H1 (cell line): Measurements from ENCODE around the gene HOXA6. TPM values are rescaled to one million over a fixed set of nuclear protein-coding genes. Genes with fewer than 3 reads are reported as not detected.

Experiments used
- EGR1 ChIP-seq: IDR thresholded peaks from 2 replicates; pipeline ENCODE4 v1.6.1; 2011; ENCODE audit warnings: low read depth, low read length, borderline replicate concordance
- EZH2 ChIP-seq: fragments of 200-600 bp; sonication (generic); IDR thresholded peaks from 2 replicates; pipeline ENCODE4 v1.7.1; 2012; ENCODE audit warnings: low read depth, mild to moderate bottlenecking, moderate library complexity, low read length, inconsistent platforms; ENCODE audit not compliant: severe bottlenecking
- HDAC2 ChIP-seq, 2 experiments: fragments of 300-600 bp in 1 of 2; sonication (generic) in 1 of 2; IDR thresholded peaks; 2 replicates each; pipeline ENCODE4 v1.6.1; 2011 to 2012; ENCODE audit warnings: low read depth in 2 of 2, low read length in 2 of 2, mild to moderate bottlenecking in 2 of 2, moderate library complexity in 2 of 2, borderline replicate concordance in 1 of 2, inconsistent platforms in 1 of 2
- MAFK ChIP-seq: IDR thresholded peaks from 2 replicates; pipeline ENCODE4 v1.6.1; 2012; ENCODE audit warnings: low read depth, mild to moderate bottlenecking, improper control_type of control experiment, low read length
- PHF8 ChIP-seq: fragments of 200-600 bp; sonication (generic); conservative IDR thresholded peaks from 2 replicates; pipeline ENCODE4 v1.7.1; 2012; ENCODE audit warnings: low read depth, mild to moderate bottlenecking, inconsistent platforms, low read length, moderate library complexity
- POLR2AphosphoS5 ChIP-seq: IDR thresholded peaks from 2 replicates; pipeline ENCODE4 v1.6.1; 2011; ENCODE audit warnings: low read depth, low read length
- RNF2 ChIP-seq: fragments of 200-900, 300-1000 bp; sonication (generic); IDR thresholded peaks from 2 replicates; pipeline ENCODE4 v1.7.1; 2016; ENCODE audit warnings: borderline replicate concordance, low read depth, mild to moderate bottlenecking, antibody characterized with exemption, low read length; ENCODE audit not compliant: poor library complexity, severe bottlenecking; ENCODE audit errors: missing control alignments
- SIX5 ChIP-seq: IDR thresholded peaks from 2 replicates; pipeline ENCODE4 v1.6.1; 2011; ENCODE audit warnings: mild to moderate bottlenecking, low read depth, low read length
- SRF ChIP-seq: IDR thresholded peaks from 2 replicates; pipeline ENCODE4 v1.6.1; 2011; ENCODE audit warnings: mild to moderate bottlenecking, low read depth, low read length, moderate library complexity
- polyA plus RNA-seq, 7 experiments: library from polyadenylated mRNA; depleted of rRNA in 3 of 7; stranded (reverse) in 5 of 7; unstranded in 2 of 7; fragments of >200 nt in 5 of 7; fragments of 200-250 nt in 2 of 7; gene quantifications; 1 replicate in 5 of 7; 2 replicates in 1 of 7; 4 replicates in 1 of 7; pipeline versions ENCODE4 v1.2.1 to v1.2.3, GENCODE V29; 2011 to 2013; ENCODE audit warnings: missing spikeins in 2 of 7, mixed read lengths in 2 of 7
- total RNA-seq: library from RNA; stranded (reverse); fragmentation: NEBNext Ultra II Directional; extraction: Animal tissue kit (Norgen Biotek cat#: 25700); gene quantifications from 2 replicates; pipeline ENCODE4 v1.2.1, GENCODE V29; 2021
- TF ChIP-seq, protein P1 (sequence below): fragments of 300-600 bp; sonication (generic); IDR thresholded peaks from 2 replicates; pipeline ENCODE4 v1.7.1; 2012; ENCODE audit warnings: low read length, moderate library complexity, mild to moderate bottlenecking, inconsistent platforms; ENCODE audit not compliant: insufficient replicate concordance

The HOXA6 gene
- total and polyA plus RNA-seq, 2 of the 8 experiments (the other 6 are each of a cell fraction or from before 2014, with no cell fraction given): not detected

DNA sequence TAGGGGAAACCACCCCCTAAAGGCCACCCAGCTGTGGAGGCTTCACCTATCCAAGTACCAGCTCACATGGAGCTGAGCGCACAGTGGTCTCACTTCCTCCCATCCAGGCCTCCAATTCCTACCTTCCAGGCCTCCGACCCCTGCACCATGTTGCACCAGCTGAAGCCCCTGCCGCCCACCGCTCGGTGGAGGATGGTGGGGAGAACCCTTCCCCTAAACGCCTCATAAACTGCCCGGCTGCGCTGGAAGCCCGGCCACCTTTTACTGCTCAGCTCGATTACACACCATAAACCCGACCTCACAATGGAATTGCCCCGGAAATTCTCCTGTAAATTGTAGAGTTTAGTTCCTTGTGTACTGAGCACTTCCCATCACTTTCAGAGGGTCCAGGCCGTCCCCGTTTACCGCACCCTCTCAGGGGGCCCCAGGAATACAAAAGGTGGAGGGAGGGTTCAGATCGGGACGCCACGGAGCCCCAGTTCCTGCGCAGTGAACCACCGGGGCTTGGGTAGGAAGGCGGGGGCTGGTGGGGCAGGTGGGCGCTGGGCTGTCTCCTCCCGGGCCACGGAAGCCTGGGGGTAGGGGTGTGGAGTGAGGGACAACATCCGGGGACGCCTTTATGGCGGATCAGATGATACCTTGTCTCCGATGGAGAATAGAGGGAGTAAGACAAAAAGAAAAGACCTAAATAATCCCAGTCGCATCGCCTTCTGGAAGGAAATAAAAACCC, 10.3 kb upstream of the HOXA6 start (continued):
- TF ChIP-seq, protein P1, sequence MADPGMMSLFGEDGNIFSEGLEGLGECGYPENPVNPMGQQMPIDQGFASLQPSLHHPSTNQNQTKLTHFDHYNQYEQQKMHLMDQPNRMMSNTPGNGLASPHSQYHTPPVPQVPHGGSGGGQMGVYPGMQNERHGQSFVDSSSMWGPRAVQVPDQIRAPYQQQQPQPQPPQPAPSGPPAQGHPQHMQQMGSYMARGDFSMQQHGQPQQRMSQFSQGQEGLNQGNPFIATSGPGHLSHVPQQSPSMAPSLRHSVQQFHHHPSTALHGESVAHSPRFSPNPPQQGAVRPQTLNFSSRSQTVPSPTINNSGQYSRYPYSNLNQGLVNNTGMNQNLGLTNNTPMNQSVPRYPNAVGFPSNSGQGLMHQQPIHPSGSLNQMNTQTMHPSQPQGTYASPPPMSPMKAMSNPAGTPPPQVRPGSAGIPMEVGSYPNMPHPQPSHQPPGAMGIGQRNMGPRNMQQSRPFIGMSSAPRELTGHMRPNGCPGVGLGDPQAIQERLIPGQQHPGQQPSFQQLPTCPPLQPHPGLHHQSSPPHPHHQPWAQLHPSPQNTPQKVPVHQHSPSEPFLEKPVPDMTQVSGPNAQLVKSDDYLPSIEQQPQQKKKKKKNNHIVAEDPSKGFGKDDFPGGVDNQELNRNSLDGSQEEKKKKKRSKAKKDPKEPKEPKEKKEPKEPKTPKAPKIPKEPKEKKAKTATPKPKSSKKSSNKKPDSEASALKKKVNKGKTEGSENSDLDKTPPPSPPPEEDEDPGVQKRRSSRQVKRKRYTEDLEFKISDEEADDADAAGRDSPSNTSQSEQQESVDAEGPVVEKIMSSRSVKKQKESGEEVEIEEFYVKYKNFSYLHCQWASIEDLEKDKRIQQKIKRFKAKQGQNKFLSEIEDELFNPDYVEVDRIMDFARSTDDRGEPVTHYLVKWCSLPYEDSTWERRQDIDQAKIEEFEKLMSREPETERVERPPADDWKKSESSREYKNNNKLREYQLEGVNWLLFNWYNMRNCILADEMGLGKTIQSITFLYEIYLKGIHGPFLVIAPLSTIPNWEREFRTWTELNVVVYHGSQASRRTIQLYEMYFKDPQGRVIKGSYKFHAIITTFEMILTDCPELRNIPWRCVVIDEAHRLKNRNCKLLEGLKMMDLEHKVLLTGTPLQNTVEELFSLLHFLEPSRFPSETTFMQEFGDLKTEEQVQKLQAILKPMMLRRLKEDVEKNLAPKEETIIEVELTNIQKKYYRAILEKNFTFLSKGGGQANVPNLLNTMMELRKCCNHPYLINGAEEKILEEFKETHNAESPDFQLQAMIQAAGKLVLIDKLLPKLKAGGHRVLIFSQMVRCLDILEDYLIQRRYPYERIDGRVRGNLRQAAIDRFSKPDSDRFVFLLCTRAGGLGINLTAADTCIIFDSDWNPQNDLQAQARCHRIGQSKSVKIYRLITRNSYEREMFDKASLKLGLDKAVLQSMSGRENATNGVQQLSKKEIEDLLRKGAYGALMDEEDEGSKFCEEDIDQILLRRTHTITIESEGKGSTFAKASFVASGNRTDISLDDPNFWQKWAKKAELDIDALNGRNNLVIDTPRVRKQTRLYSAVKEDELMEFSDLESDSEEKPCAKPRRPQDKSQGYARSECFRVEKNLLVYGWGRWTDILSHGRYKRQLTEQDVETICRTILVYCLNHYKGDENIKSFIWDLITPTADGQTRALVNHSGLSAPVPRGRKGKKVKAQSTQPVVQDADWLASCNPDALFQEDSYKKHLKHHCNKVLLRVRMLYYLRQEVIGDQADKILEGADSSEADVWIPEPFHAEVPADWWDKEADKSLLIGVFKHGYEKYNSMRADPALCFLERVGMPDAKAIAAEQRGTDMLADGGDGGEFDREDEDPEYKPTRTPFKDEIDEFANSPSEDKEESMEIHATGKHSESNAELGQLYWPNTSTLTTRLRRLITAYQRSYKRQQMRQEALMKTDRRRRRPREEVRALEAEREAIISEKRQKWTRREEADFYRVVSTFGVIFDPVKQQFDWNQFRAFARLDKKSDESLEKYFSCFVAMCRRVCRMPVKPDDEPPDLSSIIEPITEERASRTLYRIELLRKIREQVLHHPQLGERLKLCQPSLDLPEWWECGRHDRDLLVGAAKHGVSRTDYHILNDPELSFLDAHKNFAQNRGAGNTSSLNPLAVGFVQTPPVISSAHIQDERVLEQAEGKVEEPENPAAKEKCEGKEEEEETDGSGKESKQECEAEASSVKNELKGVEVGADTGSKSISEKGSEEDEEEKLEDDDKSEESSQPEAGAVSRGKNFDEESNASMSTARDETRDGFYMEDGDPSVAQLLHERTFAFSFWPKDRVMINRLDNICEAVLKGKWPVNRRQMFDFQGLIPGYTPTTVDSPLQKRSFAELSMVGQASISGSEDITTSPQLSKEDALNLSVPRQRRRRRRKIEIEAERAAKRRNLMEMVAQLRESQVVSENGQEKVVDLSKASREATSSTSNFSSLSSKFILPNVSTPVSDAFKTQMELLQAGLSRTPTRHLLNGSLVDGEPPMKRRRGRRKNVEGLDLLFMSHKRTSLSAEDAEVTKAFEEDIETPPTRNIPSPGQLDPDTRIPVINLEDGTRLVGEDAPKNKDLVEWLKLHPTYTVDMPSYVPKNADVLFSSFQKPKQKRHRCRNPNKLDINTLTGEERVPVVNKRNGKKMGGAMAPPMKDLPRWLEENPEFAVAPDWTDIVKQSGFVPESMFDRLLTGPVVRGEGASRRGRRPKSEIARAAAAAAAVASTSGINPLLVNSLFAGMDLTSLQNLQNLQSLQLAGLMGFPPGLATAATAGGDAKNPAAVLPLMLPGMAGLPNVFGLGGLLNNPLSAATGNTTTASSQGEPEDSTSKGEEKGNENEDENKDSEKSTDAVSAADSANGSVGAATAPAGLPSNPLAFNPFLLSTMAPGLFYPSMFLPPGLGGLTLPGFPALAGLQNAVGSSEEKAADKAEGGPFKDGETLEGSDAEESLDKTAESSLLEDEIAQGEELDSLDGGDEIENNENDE: no peak
- TF ChIP-seq RNF2: peak; percentile 68
- TF ChIP-seq HDAC2 (IDR thresholded peaks at IDR 0.05; ENCODE audit: borderline replicate concordance in 1 of 2, low read depth in 2 of 2, low read length in 2 of 2): no peak
- TF ChIP-seq EGR1: no peak
- no peak for TF ChIP-seq PHF8
- TF ChIP-seq SIX5: no peak
- peak; percentile 81 for TF ChIP-seq EZH2
- TF ChIP-seq MAFK: no peak
- TF ChIP-seq SRF: no peak
- no peak for TF ChIP-seq POLR2AphosphoS5
